HepG2 (cell line): ENCODE data around the gene KCNAB3. TPM values are rescaled to one million over a fixed set of nuclear protein-coding genes. Genes with fewer than 3 reads are reported as not detected.

Experiments used
- FOXP4 ChIP-seq: sonication (generic); formaldehyde crosslinking; IDR thresholded peaks from 2 replicates; pipeline ENCODE4 v1.4.0; 2020; ENCODE audit warnings: missing genetic modification reagents
- GRHL1 ChIP-seq: sonication (generic); formaldehyde crosslinking; conservative IDR thresholded peaks from 2 replicates; pipeline ENCODE4 v1.8.0; 2022; ENCODE audit warnings: missing genetic modification reagents
- GZF1 ChIP-seq: sonication (generic); formaldehyde crosslinking; IDR thresholded peaks from 2 replicates; pipeline ENCODE4 v1.5.1; 2020; ENCODE audit warnings: mild to moderate bottlenecking, missing genetic modification reagents
- SNAPC2 ChIP-seq: sonication (generic); formaldehyde crosslinking; IDR thresholded peaks from 2 replicates; pipeline ENCODE4 v1.8.1; 2022; ENCODE audit warnings: mild to moderate bottlenecking, missing genetic modification reagents
- SP2 ChIP-seq: sonication (generic); formaldehyde crosslinking; IDR thresholded peaks from 2 replicates; pipeline ENCODE4 v1.5.1; 2020; ENCODE audit warnings: mild to moderate bottlenecking, missing genetic modification reagents
- ZBTB39 ChIP-seq: sonication (generic); formaldehyde crosslinking; IDR thresholded peaks from 2 replicates; pipeline ENCODE4 v1.5.0; 2020; ENCODE audit warnings: missing genetic modification reagents
- ZFP36L1 ChIP-seq: sonication (generic); formaldehyde crosslinking; IDR thresholded peaks from 2 replicates; pipeline ENCODE4 v1.8.0; 2022; ENCODE audit warnings: mild to moderate bottlenecking, missing genetic modification reagents, moderate library complexity
- ZFP82 ChIP-seq: sonication (generic); formaldehyde crosslinking; IDR thresholded peaks from 2 replicates; pipeline ENCODE4 v1.5.1; 2020; ENCODE audit warnings: mild to moderate bottlenecking, missing genetic modification reagents, borderline replicate concordance
- ZNF230 ChIP-seq: sonication (generic); formaldehyde crosslinking; IDR thresholded peaks from 2 replicates; pipeline ENCODE4 v1.4.0; 2020; ENCODE audit warnings: mild to moderate bottlenecking, missing genetic modification reagents
- ZNF318 ChIP-seq: sonication (generic); formaldehyde crosslinking; IDR thresholded peaks from 2 replicates; pipeline ENCODE4 v1.4.0; 2020; ENCODE audit warnings: mild to moderate bottlenecking, missing genetic modification reagents
- ZNF567 ChIP-seq: sonication (generic); formaldehyde crosslinking; IDR thresholded peaks from 2 replicates; pipeline ENCODE4 v1.8.1; 2023; ENCODE audit warnings: mild to moderate bottlenecking, missing genetic modification reagents, borderline replicate concordance
- ZNF576 ChIP-seq: sonication (generic); formaldehyde crosslinking; IDR thresholded peaks from 2 replicates; pipeline ENCODE4 v1.4.0; 2020; ENCODE audit warnings: mild to moderate bottlenecking, missing genetic modification reagents
- ZNF670 ChIP-seq: sonication (generic); formaldehyde crosslinking; IDR thresholded peaks from 2 replicates; pipeline ENCODE4 v1.8.0; 2022; ENCODE audit warnings: mild to moderate bottlenecking, missing genetic modification reagents, borderline replicate concordance
- polyA plus RNA-seq, 8 experiments: library from polyadenylated mRNA; depleted of rRNA in 3 of 8; stranded (reverse) in 7 of 8; unstranded in 1 of 8; fragments of >200 nt; fragmentation: Illumina TruSeq in 4 of 8; extraction: Trizol in 4 of 8; gene quantifications; 2 replicates each; pipeline versions ENCODE4 v1.2.1 to v1.2.3, GENCODE V29; 2011 to 2016; ENCODE audit warnings: low read depth in 4 of 8, missing spikeins in 1 of 8, mixed read lengths in 1 of 8; ENCODE audit not compliant: insufficient read depth in 1 of 8
- total RNA-seq, 5 experiments: library from RNA; depleted of rRNA; stranded (reverse); fragments of >200 nt; fragmentation: Illumina TruSeq; extraction: Trizol; gene quantifications; 2 replicates each; pipeline ENCODE4 v1.2.3, GENCODE V29; 2016; ENCODE audit warnings: low read depth in 1 of 5

The KCNAB3 gene
- total and polyA plus RNA-seq, 2 of the 13 experiments (the other 11 are each of a cell fraction or from before 2014, with no cell fraction given), result 0.29 to 0.88 TPM

- TF ChIP-seq ZBTB39, result no peak
- TF ChIP-seq SNAPC2, result no peak
- no peak for TF ChIP-seq GRHL1 (CRISPR knock-in tag)
- no peak for TF ChIP-seq SP2 (CRISPR knock-in tag)
- no peak for TF ChIP-seq ZNF576 (CRISPR knock-in tag)
- TF ChIP-seq ZNF567 (CRISPR knock-in tag), result no peak
- TF ChIP-seq ZFP82, result 0 out of 2 replicates have a peak, but pooled peaks have one; percentile 59
- no peak for TF ChIP-seq FOXP4 (CRISPR knock-in tag)
- 0 out of 2 replicates have a peak, but pooled peaks have one; percentile 29 for TF ChIP-seq ZNF670 (CRISPR knock-in tag)
- TF ChIP-seq ZNF318 (CRISPR knock-in tag), result no peak
- no peak for TF ChIP-seq GZF1 (CRISPR knock-in tag)
- TF ChIP-seq ZFP36L1 (CRISPR knock-in tag), result 0 out of 2 replicates have a peak, but pooled peaks have one; percentile 38
- 0 out of 2 replicates have a peak, but pooled peaks have one; percentile 54 for TF ChIP-seq ZNF230 (CRISPR knock-in tag)
Observed at GRCh38 chr17:7931709-7932482, 2.2 kb upstream of the KCNAB3 start, which contains the start of the genes CNTROB and TRAPPC1 (continued).
